Renal cortex interstitium (tissue), 11 donors: ENCODE measurements around the gene GNA15. TPM values are rescaled to one million over a fixed set of nuclear protein-coding genes. Genes with fewer than 3 reads are reported as not detected.

ENCODE experiments used
- DNase-seq, 11 donors: peaks; one replicate each; pipeline ENCODE4 v3.0.0-alpha.2; 2013; ENCODE audit warnings: low read depth in 9 of 11, low spot score in 4 of 11; ENCODE audit errors: extremely low read depth in 1 of 11
- polyA plus RNA-seq, 3 donors: library from polyadenylated mRNA; unstranded; fragments of 120-200 nt; gene quantifications; one replicate each; pipeline ENCODE4 v1.2.1, GENCODE V29; 2013; ENCODE audit not compliant: insufficient read length in 3 of 3

Gene GNA15
- polyA plus RNA-seq, 3 donors = 0.81 to 1.6 (median 1.2) TPM

DNA sequence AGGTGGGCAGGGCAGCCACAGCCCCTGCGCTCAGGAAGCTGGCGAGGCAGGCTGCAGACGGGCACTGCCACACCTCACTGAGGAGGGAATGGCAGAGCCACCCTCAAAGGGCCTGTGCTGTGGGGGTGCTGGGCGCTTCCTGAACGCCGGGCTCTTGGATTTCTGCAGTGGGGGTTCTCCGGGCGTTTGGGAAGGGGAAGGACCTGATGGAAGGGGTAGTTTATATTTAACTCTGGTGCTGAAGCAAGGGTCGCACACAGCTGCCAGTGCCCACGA, 31.2 kb upstream of the GNA15 start:
- no peak for DNase-seq

DNA sequence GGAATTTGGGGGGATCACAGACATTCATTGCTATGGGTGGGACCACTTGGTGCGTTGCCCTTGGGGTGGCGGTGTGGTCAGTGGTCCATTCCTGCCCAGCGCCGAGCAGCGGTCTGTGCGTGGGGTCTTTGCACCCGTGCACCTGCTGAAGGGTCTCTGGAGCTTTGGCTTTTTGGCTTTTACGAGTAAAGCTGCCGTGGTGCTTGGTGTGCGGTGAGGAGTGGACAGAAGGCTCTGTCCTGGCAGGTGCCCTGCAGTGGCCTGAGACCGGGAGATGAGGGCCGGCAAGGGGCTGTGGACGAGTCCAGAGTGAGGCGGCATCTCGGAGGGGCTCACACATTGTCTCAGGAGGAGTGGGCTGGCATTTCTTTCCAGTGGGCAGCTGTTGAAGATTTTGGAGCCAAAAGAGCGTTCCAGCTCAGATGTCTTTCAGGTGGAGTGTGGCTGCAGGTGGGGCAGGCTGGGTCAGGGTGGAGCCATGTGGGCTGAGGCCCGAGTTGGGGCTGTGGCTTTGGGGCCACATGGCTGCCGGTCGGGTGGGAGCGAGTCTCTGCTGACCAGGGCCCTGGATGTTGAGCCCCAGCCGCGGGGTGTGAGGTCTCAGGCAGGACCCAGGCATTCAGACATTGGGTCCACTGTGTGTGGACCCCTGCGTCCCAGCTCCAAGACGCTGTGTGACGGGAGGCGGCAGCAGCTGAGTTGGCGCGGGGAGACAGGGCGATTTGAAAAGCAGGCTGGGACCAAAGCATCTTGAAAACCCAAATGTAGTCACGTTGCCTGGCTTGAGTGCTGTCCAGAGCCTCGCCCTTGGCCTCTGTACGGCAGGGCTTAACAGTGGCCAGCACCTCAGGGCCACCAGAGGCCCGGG, 30.0 kb upstream of the GNA15 start:
- no peak for DNase-seq

DNA sequence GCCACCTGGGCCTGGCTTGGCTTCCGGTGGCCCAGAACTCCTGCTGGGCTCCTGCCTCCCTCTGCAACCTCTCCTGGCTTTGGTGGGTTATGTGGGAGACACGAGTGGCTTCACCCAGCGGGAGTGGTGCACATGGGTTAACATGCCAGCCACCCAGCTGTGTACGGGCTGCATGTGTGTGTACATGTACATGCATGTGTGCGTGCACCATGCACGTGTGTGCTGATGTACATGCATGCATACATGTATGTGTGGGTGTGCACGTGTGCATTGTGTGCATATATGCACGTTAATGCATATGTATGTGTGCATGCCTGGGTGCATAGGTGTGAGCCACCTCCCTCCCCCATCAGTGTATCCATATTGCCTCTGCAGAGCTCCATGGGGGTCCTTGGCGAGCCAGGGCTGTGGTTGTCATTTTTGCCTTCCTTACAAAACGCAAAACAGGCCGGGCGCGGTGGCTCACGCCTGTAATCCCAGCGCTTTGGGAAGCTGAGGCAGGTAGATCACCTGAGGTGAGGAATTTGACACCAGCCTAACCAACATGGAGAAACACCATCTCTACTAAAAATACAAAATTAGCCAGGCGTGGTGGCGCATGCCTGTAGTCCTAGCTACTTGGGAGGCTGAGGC, 29.2 kb upstream of the GNA15 start:
- DNase-seq = no peak

DNA sequence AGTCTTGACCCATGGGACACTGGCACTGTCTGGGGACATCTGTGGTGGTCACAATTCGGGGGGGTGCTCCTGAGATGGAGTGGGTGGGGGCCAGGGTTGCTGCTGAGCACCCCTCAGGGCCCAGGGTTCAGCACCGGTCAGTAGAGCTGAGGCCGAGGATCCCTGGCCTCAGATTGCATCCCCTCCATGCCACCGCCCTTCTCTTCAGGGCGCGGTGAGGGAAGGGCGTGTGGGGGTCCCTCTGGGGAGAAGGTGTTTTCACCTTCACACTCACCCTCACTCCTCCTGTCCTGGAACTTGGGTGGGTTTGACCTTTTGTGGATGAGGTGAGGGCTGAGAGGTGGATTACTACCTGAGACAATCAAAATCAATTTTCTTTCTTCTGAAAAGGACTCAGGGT, 28.2 kb upstream of the GNA15 start:
- DNase-seq = no peak

DNA sequence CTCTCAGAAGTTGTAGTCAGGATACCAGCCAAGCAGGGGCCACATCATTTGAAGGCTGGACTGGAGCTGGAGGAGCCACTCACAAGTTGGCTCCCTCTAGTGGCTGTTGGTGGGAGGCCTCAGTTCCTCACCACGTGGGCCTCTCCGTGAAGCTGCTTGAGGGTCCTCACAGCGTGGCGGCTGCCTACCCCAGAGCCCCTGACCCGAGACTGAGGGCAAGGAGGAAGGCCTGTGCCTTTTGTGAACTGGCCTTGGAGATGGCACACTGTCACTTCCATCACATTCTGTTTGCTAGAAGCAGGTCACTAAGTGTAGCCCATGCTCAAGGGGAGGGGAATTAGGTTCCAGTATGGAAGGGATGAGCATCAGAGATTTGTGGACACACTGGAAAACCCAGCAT, 27.1 kb upstream of the GNA15 start:
- DNase-seq = no peak

DNA sequence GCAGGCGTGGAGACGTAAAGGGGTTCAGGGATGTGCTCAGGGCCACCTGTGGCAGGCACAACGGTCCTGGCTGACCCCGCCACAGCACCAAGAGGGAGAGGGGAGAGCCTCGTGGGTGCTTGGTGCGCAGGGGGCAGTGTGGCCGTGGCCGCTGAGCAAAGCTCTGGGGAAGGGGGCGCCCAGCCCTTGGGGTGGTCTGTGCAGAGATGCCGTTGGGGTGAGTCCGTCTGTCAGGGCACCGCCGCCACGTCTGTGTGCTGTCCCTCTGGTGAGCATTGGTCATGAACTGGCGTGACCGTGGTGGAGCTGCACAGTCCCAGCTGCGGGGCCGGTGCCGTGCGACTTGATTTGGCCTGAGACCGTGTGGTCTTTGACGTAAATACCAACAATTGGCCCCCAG, 26.3 kb upstream of the GNA15 start:
- DNase-seq = no peak

DNA sequence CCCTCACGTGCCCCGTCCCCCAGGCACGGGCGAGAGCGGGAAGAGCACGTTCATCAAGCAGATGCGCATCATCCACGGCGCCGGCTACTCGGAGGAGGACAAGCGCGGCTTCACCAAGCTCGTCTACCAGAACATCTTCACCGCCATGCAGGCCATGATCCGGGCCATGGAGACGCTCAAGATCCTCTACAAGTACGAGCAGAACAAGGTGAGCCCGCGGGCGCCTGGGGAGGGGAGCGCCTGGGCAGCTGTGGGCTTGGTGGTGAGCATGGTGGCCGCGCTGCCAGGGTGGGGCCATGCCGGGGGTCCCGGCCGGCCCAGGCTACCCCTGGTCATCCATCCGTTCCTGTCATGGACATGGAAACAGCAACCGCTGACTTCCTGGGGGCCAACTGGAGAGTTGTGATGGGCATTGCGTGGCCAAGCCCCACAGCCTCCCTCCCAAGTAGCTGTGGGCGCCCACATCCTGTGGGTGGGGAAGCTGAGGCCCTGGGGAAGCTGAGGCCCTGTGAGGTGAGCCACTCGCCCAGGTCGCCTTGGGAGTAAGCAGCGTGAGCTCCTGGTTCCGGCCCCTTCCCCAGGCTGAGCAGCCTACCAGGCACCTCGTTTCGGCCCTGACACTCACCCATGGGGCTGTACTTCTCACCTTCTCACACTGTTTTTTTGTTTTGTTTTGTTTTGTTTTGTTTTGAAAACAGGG, 25.6 kb upstream of the GNA15 start:
- DNase-seq = no peak

DNA sequence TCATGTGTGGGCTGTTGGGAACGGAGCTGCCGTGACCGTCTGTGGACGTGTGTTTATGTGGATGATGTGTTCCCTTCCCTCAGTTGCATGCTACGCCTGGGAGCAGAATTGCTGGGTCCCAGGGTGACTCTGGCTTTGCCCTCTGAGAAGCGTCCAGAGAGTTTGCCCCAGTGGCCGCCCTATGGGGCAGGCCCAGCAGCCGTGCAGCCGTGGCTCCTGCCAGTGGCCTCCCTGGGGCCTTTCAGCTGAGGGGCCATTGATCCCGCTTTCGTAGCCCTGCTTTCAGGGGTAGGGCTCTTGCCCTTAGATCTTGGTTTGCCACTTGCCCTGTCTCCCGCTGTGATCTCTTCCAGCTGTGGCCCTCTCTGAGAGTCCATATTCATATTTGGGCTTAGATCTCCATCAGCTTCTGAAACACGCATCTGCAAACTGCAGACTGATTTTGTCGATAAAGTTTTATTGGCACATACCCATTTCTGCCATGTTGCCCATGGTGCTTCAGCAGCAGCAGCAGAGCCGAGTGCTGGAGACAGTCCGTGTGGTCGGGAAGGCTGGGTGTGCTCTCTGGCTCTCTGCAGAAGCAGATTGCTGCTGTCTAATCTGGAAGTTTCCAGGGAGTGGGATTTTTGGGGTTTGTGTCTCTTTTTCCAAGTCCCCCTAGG, 24.1 kb upstream of the GNA15 start:
- no peak for DNase-seq

DNA sequence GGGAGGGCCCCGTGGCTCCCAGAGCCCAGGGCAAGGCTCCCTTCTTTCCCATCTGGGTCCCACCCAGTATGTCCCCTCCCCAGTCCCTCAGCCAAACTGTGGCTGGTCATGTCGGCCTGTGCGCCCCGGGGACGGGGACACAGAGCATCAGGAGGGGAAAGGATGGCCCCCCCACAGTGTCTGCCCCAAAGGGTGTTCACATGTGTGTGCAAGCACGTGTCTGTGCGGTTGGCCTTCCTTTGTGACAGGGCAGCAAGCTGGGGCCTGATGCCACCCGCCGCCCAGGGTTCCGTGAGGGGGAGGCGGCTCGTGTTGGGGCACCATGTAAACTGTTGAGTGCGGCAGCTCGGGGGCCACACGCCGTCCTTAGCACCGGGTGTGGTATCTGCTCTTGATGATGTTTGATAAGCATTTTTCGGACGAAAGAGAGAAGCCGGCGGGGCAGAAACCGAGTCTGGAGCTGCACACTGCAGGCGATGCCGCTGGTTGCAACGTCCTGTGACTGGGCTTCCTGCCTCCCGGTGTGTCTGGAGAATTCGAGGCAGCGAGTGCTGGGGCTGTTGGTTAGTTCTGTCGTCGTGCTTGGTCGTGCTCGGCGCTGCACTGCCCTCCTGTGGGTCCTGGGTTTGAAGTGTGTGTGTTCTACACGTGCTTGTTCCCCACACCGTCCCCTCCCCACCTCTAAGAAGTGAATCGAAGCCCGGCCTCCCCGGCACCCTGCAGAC, 23.3 kb upstream of the GNA15 start:
- DNase-seq = no peak

DNA sequence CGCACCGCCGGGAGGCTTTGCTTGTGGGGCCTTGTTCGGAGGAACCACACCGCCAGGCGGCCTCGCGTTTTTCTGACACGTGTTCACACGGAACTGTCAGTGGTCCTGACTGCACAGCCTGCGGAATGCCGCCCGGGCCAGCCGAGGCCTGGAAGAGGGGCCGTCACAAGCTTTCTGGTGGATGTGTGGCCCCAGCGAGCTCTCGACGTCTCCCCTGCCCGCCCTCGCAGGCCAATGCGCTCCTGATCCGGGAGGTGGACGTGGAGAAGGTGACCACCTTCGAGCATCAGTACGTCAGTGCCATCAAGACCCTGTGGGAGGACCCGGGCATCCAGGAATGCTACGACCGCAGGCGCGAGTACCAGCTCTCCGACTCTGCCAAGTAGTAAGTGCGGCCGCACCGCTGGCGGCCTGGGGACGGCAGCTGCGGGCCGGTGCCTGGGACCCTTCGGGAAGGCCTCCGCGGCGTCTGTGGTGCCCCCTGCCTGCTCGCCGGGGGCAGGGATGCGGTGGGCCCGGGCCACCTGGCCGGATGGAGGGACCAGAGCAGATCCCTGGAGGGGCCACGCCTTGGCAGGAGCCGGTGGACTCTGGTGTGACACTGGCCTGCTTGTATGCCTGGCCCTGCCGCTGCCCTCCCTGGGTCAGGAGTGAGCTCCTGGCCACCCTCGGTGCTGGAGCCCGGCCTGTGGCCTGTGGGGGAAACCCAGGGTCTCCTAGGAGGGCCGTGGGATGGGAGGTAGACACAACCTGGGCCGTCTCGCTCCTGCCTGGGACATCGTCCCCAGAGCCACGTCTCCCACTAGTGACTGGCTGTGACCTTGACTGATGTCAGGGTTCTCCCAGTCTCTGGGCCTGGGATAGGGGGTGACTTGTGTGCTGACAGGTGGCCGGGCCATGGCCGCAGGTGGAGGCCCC, 22.5 kb upstream of the GNA15 start:
- no peak for DNase-seq

DNA sequence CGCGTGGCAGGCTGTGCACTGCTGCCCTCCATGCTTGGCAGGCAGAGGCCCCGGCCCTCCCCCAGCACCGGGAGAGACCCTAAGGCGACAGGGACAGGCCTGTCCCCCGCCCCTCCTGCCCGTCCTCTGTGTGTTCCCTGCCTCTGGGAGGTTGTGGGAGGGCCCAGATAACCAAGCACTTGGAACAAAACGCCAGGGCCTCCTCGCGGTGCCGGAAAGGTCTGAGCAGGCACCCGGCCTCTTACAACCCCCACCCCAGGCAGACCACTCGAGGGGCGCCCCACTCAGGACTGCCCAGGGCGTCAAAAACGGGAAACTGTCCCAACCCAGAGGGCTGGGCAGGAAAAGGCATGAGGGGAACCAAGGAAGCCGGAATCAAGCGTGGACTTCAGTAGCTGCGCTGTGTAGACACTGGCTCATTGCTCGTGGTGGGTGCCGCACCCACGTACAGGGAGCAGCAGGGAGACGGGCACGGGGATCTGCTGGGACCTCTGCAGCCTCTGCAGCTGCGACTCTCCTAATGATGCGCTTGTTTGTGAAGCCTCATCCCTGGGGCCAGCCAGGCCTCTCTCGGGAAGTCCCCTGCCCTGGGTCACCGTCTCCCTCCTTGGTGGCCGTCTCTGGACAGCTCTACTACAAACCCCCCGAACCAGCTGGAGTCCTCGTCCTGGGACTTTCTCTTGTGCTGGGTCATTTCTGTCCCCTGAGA, 21.7 kb upstream of the GNA15 start:
- DNase-seq = no peak

DNA sequence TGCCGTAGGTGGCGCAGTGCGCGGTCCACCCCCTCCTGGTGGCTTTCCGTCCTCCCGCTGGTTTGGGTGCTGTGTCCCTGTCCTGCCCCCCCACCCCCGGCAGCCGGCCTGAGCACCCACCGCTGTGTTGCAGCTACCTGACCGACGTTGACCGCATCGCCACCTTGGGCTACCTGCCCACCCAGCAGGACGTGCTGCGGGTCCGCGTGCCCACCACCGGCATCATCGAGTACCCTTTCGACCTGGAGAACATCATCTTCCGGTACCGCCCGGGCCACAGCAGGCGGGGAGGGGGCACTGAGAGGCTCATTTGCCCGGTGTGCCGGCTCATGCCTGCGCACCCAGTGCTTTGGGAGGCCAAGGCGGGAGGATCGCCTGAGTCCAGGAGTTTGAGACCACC, 21.0 kb upstream of the GNA15 start:
- no peak for DNase-seq

DNA sequence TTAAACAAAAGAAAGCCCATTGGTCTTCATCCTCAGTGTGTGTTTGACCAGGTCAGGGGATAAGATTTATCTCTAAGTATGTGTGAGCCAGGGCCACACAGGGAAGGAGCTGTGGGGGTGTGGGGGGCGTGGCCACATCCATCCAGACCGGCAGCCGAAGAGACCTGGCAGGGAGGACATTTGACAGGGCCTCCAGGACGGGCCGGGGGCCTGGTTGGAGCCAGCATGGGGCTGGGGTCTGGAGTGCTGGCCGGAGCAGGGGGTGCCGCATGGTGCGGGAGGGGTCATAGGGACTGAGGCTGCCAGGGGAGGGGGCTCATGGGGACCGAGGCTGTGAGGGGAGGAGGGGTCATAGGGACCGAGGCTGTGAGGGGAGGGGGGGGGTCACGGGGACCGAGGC, 20.4 kb upstream of the GNA15 start:
- no peak for DNase-seq

DNA sequence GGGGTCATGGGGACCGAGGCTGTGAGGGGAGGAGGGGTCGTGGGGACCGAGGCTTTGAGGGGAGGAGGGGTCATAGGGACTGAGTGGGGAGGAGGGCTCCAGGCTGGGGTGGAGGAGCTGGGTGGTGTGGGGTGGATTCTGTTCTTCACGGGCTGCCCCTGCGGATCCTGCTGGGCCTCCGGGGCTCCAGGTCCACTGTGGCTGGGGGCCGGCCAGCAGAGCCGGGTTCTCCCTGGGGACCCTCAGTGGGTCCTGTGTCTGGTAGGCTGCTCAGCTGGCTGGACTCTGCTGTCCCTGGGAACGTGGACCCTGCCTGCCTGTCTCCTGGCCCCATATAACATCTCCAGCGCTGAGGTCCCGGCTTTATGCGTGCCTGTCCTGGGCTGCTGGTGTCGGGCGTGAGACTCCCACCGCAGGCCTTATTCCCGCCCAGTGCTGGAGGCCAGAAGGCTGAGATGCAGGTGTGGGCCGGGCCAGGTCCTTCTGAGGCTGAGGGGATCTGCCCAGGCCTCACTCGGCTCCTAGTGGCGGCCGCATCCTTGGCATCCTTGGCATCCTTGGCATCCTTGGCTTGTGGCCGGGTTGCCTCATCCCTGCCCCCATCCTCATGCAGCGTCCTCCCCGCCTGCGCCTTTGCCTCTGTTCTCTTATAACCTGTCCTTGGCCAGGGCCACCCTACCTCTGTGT, 19.8 kb upstream of the GNA15 start:
- DNase-seq = no peak

DNA sequence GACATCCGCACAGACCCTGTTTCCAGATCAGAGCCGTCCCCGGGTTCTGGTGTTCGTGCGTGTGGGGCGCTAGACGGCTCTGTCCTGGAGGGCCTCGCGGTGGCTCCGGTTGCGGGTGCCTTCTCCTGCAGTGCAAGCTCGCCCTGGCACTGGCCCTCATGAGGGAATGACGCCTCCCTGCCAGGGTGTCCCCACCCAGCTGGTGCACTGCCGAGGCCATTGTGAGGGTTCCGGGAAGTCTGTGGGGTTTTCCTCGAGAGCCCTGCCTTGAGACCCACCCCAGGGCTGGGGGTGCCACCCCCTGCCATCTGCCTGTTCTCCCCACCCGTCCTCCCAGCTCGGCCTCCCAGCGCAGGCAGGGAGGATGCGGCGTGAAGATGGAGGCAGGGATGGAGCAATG, 19.2 kb upstream of the GNA15 start:
- DNase-seq = no peak

DNA sequence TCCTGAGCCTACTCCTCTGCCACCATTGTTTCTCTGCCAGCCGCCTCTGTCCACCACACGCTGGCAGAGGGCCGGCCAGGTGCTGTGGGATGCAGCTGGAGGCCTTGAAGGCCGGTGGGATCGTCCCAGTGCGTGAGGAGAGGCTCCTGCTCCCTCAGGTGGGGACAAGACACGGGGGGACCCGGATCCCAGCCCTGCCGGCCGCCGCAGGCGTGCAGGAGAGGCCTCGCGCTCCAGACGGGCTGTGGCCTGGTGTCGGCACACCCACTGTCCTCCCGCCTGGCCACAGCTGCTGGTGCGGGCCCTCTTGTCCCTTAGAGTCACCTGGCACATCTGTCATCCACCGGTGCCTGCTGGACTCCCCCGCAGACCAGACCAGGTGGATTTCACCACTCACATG, 18.1 kb upstream of the GNA15 start:
- DNase-seq = no peak
